KG1 (cell line): Measurements from ENCODE around the gene ADAMTSL2.

Source experiments
- DNase-seq: peaks from one replicate; lab custom pipeline; 2025; lab: John Stamatoyannopoulos, UW

Gene ADAMTSL2

DNA sequence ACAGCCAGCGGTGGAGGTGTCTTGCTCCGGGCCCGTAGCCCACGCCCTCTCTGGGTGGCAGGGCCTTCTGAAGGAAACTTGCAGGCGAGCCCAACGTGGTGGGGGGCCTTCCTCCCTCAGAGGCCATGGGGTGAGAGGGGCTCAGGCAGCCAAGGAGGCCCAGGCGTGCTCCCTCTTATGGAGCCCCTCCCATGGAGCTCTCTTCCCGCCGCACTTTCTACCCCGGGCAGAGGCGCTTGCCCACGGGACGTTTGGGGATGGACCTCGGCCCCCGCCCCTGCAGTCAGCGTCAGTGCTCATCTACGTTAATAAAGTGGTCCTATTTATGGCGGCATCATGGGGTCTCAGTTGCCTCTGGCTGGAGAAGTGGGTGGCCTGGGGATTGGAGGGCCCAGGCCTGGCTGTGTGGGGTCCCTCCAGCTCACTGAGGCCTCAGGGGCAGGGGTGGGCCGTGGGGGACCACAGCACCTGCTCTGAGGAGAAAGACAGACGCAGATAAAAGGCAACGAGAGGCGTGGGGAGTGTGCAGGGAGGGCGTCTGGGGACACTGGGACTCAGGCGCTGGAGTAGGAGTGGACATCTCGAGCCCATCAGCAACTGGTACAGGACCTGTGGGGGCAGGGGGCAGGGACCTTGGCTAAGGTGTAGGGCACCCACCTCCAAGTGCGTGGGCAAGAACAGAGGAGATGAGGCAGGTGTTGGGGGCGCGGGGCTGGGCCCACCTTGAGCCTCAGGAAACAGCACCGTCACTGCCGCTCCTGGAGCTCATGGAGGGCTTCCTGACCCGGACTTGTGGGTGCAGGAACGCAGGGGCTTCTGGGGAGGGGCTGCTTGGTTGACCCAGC, 40.9 kb downstream of the ADAMTSL2 start:
- no peak for DNase-seq

- no peak for DNase-seq
These were observed 41.7 kb downstream of the ADAMTSL2 start for GRCh38 chr9:133576031-133576874.

GRCh38 chr9:133576875-133577736, 42.6 kb downstream of the ADAMTSL2 start:
- DNase-seq: no peak

- DNase-seq: no peak
These were observed 43.2 kb downstream of the ADAMTSL2 start for GRCh38 chr9:133577737-133578112.

GRCh38 chr9:133578524-133579441, 44.3 kb downstream of the ADAMTSL2 start:
- no peak for DNase-seq

GRCh38 chr9:133579601-133580418, 45.3 kb downstream of the ADAMTSL2 start:
- DNase-seq: no peak

- DNase-seq: no peak
These were observed 45.9 kb downstream of the ADAMTSL2 start for GRCh38 chr9:133580419-133580738.

DNA sequence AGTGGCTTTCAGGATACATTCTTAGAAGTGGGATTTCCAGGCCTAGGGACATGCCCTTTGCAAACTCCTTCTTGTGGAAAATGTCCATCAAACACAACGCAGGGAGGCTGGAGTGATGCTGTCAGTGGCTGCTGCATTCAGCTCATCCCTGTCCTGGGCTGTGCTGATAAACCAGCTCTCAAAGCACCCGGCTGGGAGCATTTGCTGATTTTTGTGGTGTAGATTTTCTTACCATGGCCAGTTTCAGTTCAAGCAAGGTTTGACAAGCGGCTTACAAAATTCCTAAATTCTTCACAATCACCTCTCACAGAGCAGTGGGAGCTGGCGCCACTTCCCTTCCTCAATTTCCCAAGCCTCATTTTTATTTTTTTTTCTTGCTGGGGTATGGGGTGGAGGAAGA, 46.5 kb downstream of the ADAMTSL2 start:
- DNase-seq: no peak

- no peak for DNase-seq
These were observed 47.2 kb downstream of the ADAMTSL2 start for GRCh38 chr9:133581513-133582343.

DNA sequence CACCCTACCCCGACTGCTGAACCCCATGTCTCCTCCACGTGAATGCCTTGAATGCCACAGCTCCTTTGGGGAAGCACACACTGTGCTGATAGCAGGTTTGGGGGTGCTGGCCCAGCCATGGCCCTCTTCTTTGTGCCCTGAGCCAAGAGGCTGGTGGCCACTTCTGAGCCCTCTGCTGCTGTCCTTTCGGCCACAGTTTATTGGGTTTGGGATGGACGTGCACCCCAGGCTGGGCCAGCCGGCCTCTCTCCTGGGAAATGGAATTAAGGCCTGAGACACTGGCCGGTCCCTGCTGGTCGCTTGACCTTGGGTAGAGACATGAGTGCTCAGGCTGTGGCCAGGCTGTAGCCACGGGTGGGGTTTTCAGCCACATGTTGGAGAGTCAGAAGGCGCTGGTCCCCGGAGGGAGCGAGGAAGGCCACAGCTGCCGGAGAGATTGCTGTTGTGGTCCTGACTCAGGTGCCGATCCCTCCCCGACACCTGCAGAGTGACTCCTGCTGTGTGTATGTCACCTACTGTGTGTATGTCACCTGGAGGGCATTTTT, 48.1 kb downstream of the ADAMTSL2 start:
- no peak for DNase-seq

DNA sequence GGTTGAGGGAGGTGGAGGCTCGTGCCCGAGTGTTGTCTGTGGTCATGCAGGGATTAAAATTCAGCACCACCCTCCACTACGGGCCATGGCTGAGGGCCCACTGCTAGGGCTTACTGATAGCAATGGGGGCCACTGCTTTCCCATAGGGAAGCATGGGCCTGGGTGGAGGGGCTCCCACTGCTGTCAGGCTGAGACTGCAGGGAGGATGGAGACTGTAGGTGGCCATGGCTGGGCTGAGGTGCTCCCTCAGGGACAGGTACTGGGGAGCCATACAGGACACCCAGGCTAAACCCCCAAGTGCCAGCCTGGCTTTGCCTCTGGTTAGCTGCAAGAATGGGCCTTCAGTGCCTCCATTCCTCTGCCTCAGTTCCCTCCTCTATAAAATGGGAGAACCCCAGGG, 48.6 kb downstream of the ADAMTSL2 start:
- no peak for DNase-seq

GRCh38 chr9:133583586-133583985, 49.1 kb downstream of the ADAMTSL2 start:
- no peak for DNase-seq

GRCh38 chr9:133584167-133584558, 49.7 kb downstream of the ADAMTSL2 start:
- DNase-seq: no peak

DNA sequence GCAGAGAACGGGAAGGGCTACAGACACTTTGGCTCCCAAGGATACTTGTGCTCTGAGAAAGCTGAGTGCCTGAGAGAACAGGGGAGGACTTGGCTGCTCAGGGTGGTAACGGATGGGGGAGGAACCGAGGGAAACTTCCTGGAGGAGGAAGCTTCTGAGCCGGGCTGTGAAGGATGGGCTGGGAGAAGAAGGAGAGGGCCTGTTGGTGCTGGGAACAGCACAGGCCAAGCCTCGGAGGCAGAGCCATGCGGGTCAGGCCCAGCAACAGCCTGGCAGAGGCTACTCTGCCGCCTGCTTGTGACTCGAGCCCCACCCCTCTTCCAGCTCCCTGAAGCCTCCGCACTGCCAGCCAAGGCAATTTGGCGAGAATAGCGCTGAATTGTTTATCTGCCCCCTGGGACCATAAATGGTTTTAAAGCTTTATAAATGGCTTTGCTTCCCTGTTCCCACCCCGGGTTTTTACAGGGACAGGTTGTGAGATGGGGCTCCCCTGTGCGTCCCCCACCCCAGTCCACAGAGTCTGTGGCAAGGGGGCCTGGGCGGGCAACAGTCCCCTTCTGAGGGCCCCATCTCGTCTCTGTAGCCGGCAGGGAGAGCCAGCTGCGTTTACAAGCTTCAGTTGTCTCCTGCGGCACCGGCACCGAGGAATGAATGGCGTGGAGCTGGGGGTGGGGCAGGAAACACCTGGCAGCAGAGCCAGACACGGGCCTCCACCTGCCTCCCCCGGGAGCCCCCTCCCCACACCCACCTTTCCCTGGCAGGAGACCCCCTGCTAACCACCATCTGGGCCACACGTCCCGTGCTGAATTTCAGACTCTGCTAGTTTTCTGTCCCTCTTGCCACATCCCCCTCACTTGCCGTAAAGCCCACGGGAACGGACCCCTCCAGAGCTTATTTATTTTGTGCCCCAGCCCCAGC, 50.3 kb downstream of the ADAMTSL2 start:
- DNase-seq: no peak

GRCh38 chr9:133585481-133586351, 51.2 kb downstream of the ADAMTSL2 start:
- DNase-seq: no peak

DNA sequence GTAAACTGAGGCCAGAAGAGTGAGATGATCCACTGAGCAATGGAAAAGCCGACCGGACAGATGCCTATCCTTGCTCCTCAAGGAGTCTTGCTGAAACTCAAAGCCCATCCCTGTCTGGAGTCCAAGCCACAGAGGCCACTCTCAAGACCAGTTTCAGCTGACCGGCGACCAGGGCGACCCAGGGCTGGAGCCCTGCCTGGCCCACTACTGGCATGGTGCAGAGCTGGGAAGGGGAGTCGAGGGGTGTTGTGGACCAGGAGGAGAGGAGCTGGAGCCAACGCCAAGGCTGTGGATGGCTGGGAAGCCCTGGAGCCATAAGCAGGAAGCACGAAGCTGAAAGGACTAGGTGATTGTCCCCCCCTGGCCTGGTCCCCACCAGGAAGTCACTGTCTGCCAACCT, 52.5 kb downstream of the ADAMTSL2 start:
- DNase-seq: no peak

DNA sequence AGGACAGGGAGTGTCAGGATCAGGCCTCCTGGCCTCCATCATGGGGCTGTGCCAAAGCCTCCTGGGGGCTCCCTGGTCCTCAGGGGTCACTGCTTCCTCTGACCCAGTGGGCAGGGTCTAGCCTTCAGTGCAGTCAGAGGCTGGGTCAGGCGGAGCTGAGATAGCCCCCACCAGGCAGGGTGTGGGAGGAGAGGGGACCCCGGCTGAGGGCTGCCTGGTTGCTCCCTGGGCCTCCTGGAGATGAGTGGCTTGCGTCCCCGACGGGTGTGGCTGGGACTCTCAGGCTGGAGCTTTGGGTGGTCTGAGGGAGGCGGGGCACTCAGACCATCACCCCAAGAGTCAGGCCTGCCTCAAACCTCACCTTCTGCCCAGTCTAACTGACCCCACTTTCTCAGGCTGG, 53.0 kb downstream of the ADAMTSL2 start:
- DNase-seq: no peak
